Testis (tissue), 3 donors: ENCODE measurements around the gene COL6A5. TPM values are rescaled to one million over a fixed set of nuclear protein-coding genes. Genes with fewer than 3 reads are reported as not detected.
"Not testable (repeated sequence)": the region's sequence is repeated elsewhere in the genome, so short reads cannot be mapped to it uniquely, and the experiment has no call there.

Experiments used
- DNase-seq: peaks from one replicate; pipeline ENCODE4 v3.0.0-alpha.2; 2019
- H3K27ac ChIP-seq, 2 donors: fragments of 200-600 bp; sonication (generic); one replicate each; pipeline ENCODE4 v1.5.1; 2019
- H3K27me3 ChIP-seq: fragments of 200-600 bp; sonication (generic); one replicate; pipeline ENCODE4 v1.5.1; 2019
- H3K36me3 ChIP-seq: fragments of 200-600 bp; sonication (generic); one replicate; pipeline ENCODE4 v1.5.1; 2017; ENCODE audit warnings: low read depth; ENCODE audit errors: missing control alignments
- H3K4me1 ChIP-seq: fragments of 200-600 bp; sonication (generic); one replicate; pipeline ENCODE4 v1.5.1; 2019
- H3K4me3 ChIP-seq, 2 donors: fragments of 200-600 bp; sonication (generic); one replicate each; pipeline ENCODE4 v1.5.1; 2017 to 2019
- H3K9me3 ChIP-seq: fragments of 200-600 bp; sonication (generic); one replicate; pipeline ENCODE4 v1.5.1; 2017
- CTCF ChIP-seq, 3 experiments: fragments of 450-650 bp in 2 of 3; fragments of 200-600 bp in 1 of 3; sonication (generic) in 1 of 3; IDR thresholded peaks; one replicate each; pipeline ENCODE4 v1.5.1; 2016 to 2019; ENCODE audit warnings: antibody characterized with exemption in 3 of 3, mild to moderate bottlenecking in 2 of 3, moderate library complexity in 1 of 3
- POLR2A ChIP-seq: fragments of 450-650 bp; IDR thresholded peaks from one replicate; pipeline ENCODE4 v1.6.1; 2017; ENCODE audit warnings: antibody characterized with exemption, mild to moderate bottlenecking, moderate library complexity
- WGBS, 2 donors: methylation state at CpG; one replicate each; pipeline ENCODE4 v1.1.5; 2018; 5-methylcytosine and 5-hydroxymethylcytosine counted together
- intact Hi-C: fragments of 100-400 bp; cut with DNase I; formaldehyde crosslinking; loops from one replicate; pipeline ENCODE4 v1.15.1; 2023; ENCODE audit warnings: low total_unique reads
- polyA plus RNA-seq: library from polyadenylated mRNA; stranded (reverse); fragments of 350-450 nt; fragmentation: Illumina TruSeq; extraction: RNeasy Lipid Tissue Mini Kit (QIAGEN cat#74804); gene quantifications from one replicate; pipeline ENCODE4 v1.2.3, GENCODE V29; 2014; ENCODE audit warnings: low read depth, low replicate concordance; ENCODE audit not compliant: insufficient read depth
- total RNA-seq, 2 donors: library from RNA; depleted of rRNA; stranded (reverse); fragments of >200 nt; gene quantifications; one replicate each; pipeline ENCODE4 v1.2.3, GENCODE V29; 2016

The COL6A5 gene
- total and polyA plus RNA-seq, 3 donors from 2014 or later, result 1.5 to 2.6 (median 2.0) TPM

- no peak overlapping the region for H3K27ac ChIP-seq
- H3K4me3 ChIP-seq, result no peak overlapping the region
- no peaks in the 10 kb centered on the region for H3K4me1 ChIP-seq
- no peaks in the 10 kb centered on the region for H3K9me3 ChIP-seq
- H3K27me3 ChIP-seq, result no peaks in the 10 kb centered on the region
- no peak for TF ChIP-seq CTCF (IDR thresholded peaks at IDR 0.05)
- no peak for TF ChIP-seq POLR2A
- intact Hi-C loops, result no loop called here
- no peaks in the 10 kb centered on the region for H3K36me3 ChIP-seq
- DNase-seq, result no peak
Observed at GRCh38 chr3:130404401-130404800, 58.9 kb downstream of the COL6A5 start.

GRCh38 chr3:130405956-130406355, 60.5 kb downstream of the COL6A5 start:
- Histone ChIP-seq H3K4me3 (no peak overlapping the region), H3K36me3 (no peaks in the 10 kb centered on the region), H3K27ac (no peak overlapping the region), H3K9me3 (no peaks in the 10 kb centered on the region), H3K27me3 (no peaks in the 10 kb centered on the region), H3K4me1 (no peaks in the 10 kb centered on the region)
- 64 to 87% methylated on average over 3 of the region's 3 CpGs for WGBS, 2 donors
- TF ChIP-seq POLR2A (no peak), CTCF (IDR thresholded peaks at IDR 0.05) (no peak)
- DNase-seq, result no peak
- intact Hi-C loops, result no loop called here

- H3K27ac ChIP-seq, H3K9me3 ChIP-seq, H3K27me3 ChIP-seq, H3K4me1 ChIP-seq, H3K36me3 ChIP-seq, intact Hi-C loops, DNase-seq, H3K4me3 ChIP-seq: not testable (repeated sequence)
- WGBS, 2 donors, result 75 to 76% methylated on average over 10 of the region's 10 CpGs
Observed at GRCh38 chr3:130408253-130408652, 62.8 kb downstream of the COL6A5 start.

- no peak for DNase-seq
- no peaks in the 10 kb centered on the region for H3K27me3 ChIP-seq
- TF ChIP-seq CTCF (IDR thresholded peaks at IDR 0.05), result no peak
- TF ChIP-seq POLR2A, result no peak
- H3K9me3 ChIP-seq, result no peaks in the 10 kb centered on the region
- no peaks in the 10 kb centered on the region for H3K36me3 ChIP-seq
- H3K4me1 ChIP-seq, result no peaks in the 10 kb centered on the region
- H3K27ac ChIP-seq, result no peak overlapping the region
- intact Hi-C loops, result no loop called here
- H3K4me3 ChIP-seq, result no peak overlapping the region
Observed at GRCh38 chr3:130411320-130411719, 65.8 kb downstream of the COL6A5 start.

- DNase-seq, result no peak
- Histone ChIP-seq H3K27ac (no peak overlapping the region), H3K36me3 (no peaks in the 10 kb centered on the region), H3K4me1 (no peaks in the 10 kb centered on the region), H3K27me3 (no peaks in the 10 kb centered on the region), H3K9me3 (no peaks in the 10 kb centered on the region), H3K4me3 (no peak overlapping the region)
- intact Hi-C loops, result no loop called here
- 0 to 83% methylated on average over 1 of the region's 1 CpG for WGBS, 2 donors
- TF ChIP-seq POLR2A (no peak), CTCF (IDR thresholded peaks at IDR 0.05) (no peak)
Observed at GRCh38 chr3:130412991-130413560, 67.6 kb downstream of the COL6A5 start.
